Lower lobe of right lung (tissue), 2 donors: ENCODE measurements around the gene HSPB9. TPM values are rescaled to one million over a fixed set of nuclear protein-coding genes. Genes with fewer than 3 reads are reported as not detected.

Experiments
- ATAC-seq, 2 donors: fragments of 200-7000 bp; cut with Tn5 transposase; one replicate each; pipeline ENCODE4 v1.9.1; 2020 to 2022; ENCODE audit warnings: mild to moderate bottlenecking in 2 of 2, moderate library complexity in 2 of 2
- DNase-seq: peaks from one replicate; pipeline ENCODE4 v3.0.0-alpha.2; 2020
- H3K27ac ChIP-seq: fragments of 200-600 bp; one replicate; pipeline ENCODE4 v1.8.0; 2022
- H3K27me3 ChIP-seq: fragments of 200-600 bp; one replicate; pipeline ENCODE4 v1.8.0; 2022; ENCODE audit warnings: low read depth
- H3K36me3 ChIP-seq: fragments of 200-600 bp; one replicate; pipeline ENCODE4 v1.8.0; 2022; ENCODE audit warnings: mild to moderate bottlenecking
- H3K4me1 ChIP-seq: fragments of 200-600 bp; one replicate; pipeline ENCODE4 v1.8.0; 2022
- H3K4me3 ChIP-seq: fragments of 200-600 bp; one replicate; pipeline ENCODE4 v1.8.0; 2022; ENCODE audit warnings: mild to moderate bottlenecking
- H3K9me3 ChIP-seq: fragments of 200-600 bp; one replicate; pipeline ENCODE4 v1.8.0; 2022
- CTCF ChIP-seq: fragments of 200-600 bp; IDR thresholded peaks from one replicate; pipeline ENCODE4 v1.8.0; 2022; ENCODE audit warnings: antibody characterized with exemption, mild to moderate bottlenecking
- intact Hi-C: fragments of 100-400 bp; cut with DNase I; formaldehyde crosslinking; loops from one replicate; pipeline ENCODE4 v1.11.0; 2022
- total RNA-seq: library from RNA; stranded (reverse); fragmentation: NEBNext Ultra II Directional; extraction: Animal tissue kit (Norgen Biotek cat#: 25700); gene quantifications from one replicate; pipeline ENCODE4 v1.2.1, GENCODE V29; 2021
- donor health status: DM: no; HTN: yes; CAD: no; lungs with severe emphysema.

Gene HSPB9
- total RNA-seq, 1 donor from 2014 or later = not detected

GRCh38 chr17:42090964-42091790 is 31.4 kb upstream of the HSPB9 start:
- intact Hi-C loops = no loop called here
- Histone ChIP-seq H3K36me3 (no peaks in the 10 kb centered on the region), H3K27me3 (peaks cover 18% of the 10 kb centered on the region), H3K27ac (no peak overlapping the region), H3K4me1 (no peaks in the 10 kb centered on the region), H3K4me3 (no peak overlapping the region), H3K9me3 (no peaks in the 10 kb centered on the region)
- DNase-seq (no peak), ATAC-seq (no peak)
- TF ChIP-seq CTCF = no peak

DNA sequence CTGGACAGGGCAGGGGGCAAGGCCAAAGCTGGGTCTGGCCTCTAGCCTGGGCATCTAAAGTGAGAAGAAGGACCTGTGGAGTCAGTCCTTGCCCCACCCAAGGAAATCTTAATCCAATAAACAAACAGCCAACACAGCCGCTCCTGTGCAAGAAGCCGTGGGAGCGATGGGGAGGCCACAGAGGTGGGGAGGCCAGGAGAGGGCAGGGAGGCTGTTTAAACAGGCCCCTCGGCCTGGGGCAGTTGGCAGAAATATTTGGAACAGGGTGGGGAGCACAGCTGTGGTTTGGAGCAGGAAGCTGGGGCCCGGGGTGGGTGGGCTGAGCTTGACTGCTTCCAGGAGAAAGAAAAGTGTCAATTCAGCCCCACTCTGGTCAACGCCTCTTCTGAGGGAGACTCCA is 29.7 kb upstream of the HSPB9 start:
- DNase-seq = no peak
- Histone ChIP-seq H3K4me1 (peaks cover 2% of the 10 kb centered on the region), H3K4me3 (no peak overlapping the region), H3K27me3 (peaks cover 36% of the 10 kb centered on the region), H3K36me3 (no peaks in the 10 kb centered on the region), H3K27ac (no peak overlapping the region), H3K9me3 (no peaks in the 10 kb centered on the region)
- ATAC-seq = no peak
- TF ChIP-seq CTCF = no peak
- intact Hi-C loops = no loop called here

DNA sequence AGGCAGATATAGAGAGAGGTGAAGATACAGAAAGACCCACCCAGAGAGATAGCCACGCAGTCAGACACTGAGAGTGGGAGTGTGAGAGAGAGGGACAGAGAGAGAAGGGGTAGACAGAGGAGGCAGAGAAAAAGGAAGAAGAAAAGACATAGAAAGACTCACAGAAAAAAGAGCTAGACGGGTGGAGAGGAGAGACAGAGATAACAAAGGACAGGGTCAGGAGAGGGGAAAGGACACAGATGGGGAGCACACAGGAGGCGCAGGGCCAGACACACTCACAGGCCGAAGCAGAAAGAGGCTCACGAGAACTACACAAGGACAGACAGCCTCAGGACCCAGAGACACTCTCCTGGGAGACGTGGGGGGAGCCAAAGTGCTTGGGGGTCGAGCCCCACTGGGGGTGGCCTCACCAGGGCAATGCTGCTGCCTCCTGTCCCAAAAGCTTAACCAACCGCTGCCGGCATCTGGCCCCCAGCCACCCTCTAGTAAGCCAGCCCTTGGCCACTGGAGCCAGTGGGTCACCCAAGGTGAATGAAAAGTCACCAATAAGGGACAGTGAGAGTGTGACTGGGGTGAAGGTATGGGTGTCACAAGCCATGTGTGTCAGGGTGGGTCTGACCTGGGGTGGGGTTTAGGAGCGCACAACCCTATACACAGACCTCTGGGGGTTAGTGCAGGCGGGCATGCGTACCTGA is 28.1 kb upstream of the HSPB9 start:
- TF ChIP-seq CTCF = no peak
- H3K4me1 ChIP-seq = peaks cover 8% of the 10 kb centered on the region
- H3K27me3 ChIP-seq = peaks cover 27% of the 10 kb centered on the region
- H3K9me3 ChIP-seq = no peaks in the 10 kb centered on the region
- H3K27ac ChIP-seq = no peak overlapping the region
- no peak overlapping the region for H3K4me3 ChIP-seq
- DNase-seq (no peak), ATAC-seq (no peak)
- H3K36me3 ChIP-seq = no peaks in the 10 kb centered on the region
- intact Hi-C loops = no loop called here

DNA sequence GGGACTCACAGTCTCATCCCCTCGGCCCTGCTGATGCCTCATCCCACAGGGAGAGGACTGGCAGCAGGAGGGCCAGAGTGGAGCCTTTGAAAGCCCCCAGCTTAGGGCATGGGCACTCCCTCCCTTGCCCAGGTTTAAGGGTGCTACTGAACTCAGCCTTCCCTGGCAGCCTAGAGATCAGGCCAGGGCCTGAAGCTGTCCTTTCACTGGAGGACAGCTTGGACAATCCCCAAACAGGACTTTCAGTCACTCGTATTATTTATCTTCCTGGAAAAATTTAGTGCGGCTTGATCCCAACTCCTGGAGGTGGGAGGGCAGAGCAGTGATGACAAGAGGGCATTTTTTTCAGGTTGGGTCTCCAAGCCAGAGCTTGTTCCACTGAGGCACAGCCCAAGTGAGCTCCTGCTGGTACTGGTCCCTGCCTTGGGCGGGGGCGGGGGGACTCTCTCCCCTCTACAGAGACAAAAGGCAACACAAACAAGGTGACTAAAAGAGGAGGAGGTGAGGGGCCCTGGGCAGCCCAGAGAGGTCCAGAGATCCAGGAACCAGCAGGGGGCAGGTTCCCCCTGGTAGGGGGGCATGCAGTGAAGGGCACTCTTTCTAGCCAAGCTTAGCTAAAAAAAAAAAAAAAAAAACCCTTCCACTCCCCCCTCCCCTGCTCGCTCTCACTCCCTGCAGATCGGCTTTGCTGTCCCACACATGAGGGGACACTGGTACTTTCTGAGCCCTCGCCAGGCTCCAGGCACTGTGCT is 26.1 kb upstream of the HSPB9 start:
- Histone ChIP-seq H3K4me1 (peaks cover 8% of the 10 kb centered on the region), H3K4me3 (no peak overlapping the region), H3K27ac (no peak overlapping the region), H3K9me3 (no peaks in the 10 kb centered on the region), H3K36me3 (no peaks in the 10 kb centered on the region), H3K27me3 (peaks cover 27% of the 10 kb centered on the region)
- intact Hi-C loops = no loop called here
- no peak for TF ChIP-seq CTCF
- DNase-seq (no peak), ATAC-seq (no peak)
